GM12873 (cell line): ENCODE data around the gene ARSJ.

Experiments
- CTCF ChIP-seq: IDR thresholded peaks from 2 replicates; pipeline ENCODE4 v1.5.1; 2012; ENCODE audit warnings: low read depth, mild to moderate bottlenecking, moderate library complexity, low read length, control low read depth; ENCODE audit not compliant: insufficient read depth; ENCODE audit errors: missing control alignments

The ARSJ gene

GRCh38 chr4:114019276-114019968 lies 40.0 kb upstream of the ARSJ start:
- TF ChIP-seq CTCF: no peak

- no peak for TF ChIP-seq CTCF
Observed at GRCh38 chr4:114017120-114017917, 37.9 kb upstream of the ARSJ start.

GRCh38 chr4:114015444-114015899 lies 36.0 kb upstream of the ARSJ start:
- TF ChIP-seq CTCF: no peak

GRCh38 chr4:114012749-114013148 lies 33.3 kb upstream of the ARSJ start:
- no peak for TF ChIP-seq CTCF

GRCh38 chr4:114005569-114006442 lies 26.4 kb upstream of the ARSJ start:
- no peak for TF ChIP-seq CTCF

GRCh38 chr4:113998531-113998930 lies 19.1 kb upstream of the ARSJ start:
- TF ChIP-seq CTCF: no peak

- no peak for TF ChIP-seq CTCF
Observed at GRCh38 chr4:113998079-113998478, 18.6 kb upstream of the ARSJ start.
